Measurements from ENCODE around the gene HOXA9.

Gene HOXA9

DNA sequence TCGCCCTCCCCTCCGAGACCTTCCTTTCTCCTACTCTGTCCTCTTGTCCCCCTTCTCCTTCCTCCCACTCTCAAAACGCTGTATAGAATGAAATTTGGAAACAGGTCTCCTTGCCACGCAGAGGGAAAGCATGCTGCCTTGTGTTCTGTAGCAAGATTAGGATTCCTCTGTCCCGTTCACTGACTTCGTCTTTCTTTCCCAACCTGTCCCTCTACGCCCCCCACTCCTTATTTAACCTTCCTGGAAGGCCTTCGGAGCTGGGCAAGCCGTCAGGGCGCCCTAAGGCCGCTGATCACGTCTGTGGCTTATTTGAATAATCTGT, 1.3 kb downstream of the HOXA9 start:
- Histone ChIP-seq H3K9me3 (ENCODE audit: control insufficient read depth in 5 of 5, low read length in 5 of 5) (no peaks in the 10 kb centered on the region), H3K4me3 (ENCODE audit: low read depth in 1 of 5, low read length in 5 of 5) (peak overlapping the region; percentile 80 to 84 (median 81)), H3K27me3 (ENCODE audit: control insufficient read depth in 5 of 5, insufficient read depth in 4 of 5, low read length in 5 of 5) (peaks cover 0 to 11% (median 0%) of the 10 kb centered on the region in 5 donors), H3K9ac (ENCODE audit: low read length in 5 of 5) (peak overlapping the region; percentile 6 to 89 (median 73)), H3K4me1 (ENCODE audit: control insufficient read depth in 5 of 5, insufficient read depth in 5 of 5, low read length in 5 of 5) (peaks cover 0 to 90% (median 86%) of the 10 kb centered on the region in 5 donors), H3K36me3 (ENCODE audit: control insufficient read depth in 5 of 5, insufficient read depth in 5 of 5, low read length in 5 of 5) (no peaks in the 10 kb centered on the region), H3K27ac (ENCODE audit: low read depth, low read length) (peak overlapping the region; percentile 98)

DNA sequence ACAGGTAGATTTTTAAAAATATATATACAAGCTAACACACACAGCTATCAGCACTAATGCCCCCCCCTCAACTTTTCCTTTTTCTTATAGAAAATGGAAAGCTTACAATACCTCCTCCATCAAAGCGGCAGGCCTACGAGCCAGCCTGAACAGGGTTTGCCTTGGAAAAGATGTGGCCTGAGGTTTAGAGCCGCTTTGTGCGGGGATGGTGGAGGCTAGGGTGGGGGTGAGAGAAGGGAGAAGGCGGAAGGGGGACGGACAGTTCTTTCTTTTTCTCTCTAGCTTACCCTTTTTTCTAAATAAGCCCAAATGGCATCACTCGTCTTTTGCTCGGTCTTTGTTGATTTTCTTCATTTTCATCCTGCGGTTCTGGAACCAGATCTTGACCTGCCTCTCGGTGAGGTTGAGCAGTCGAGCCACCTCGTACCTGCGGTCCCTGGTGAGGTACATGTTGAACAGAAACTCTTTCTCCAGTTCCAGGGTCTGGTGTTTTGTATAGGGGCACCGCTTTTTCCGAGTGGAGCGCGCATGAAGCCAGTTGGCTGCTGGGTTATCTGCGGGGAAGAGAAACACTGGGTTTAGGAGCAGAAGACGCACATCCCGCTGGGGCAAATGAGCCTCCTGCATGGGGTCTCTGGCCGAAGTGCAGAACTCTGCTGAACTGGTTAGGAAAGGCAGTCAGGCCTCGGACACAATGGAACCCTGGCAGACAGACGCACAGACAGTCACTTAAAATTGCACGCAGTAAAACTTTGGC, 1.9 kb downstream of the HOXA9 start:
- peak overlapping the region; percentile 6 to 89 (median 73) for H3K9ac ChIP-seq (ENCODE audit: low read length in 5 of 5)
- peaks cover 0 to 84% (median 81%) of the 10 kb centered on the region in 5 donors for H3K4me1 ChIP-seq (ENCODE audit: control insufficient read depth in 5 of 5, insufficient read depth in 5 of 5, low read length in 5 of 5)
- peak overlapping the region; percentile 80 to 84 (median 81) for H3K4me3 ChIP-seq (ENCODE audit: low read depth in 1 of 5, low read length in 5 of 5)
- H3K27me3 ChIP-seq (ENCODE audit: control insufficient read depth in 5 of 5, insufficient read depth in 4 of 5, low read length in 5 of 5), result peaks cover 0 to 10% (median 0%) of the 10 kb centered on the region in 5 donors
- peak overlapping the region; percentile 98 for H3K27ac ChIP-seq (ENCODE audit: low read depth, low read length)
- H3K9me3 ChIP-seq (ENCODE audit: control insufficient read depth in 5 of 5, low read length in 5 of 5), result no peaks in the 10 kb centered on the region
- H3K36me3 ChIP-seq (ENCODE audit: control insufficient read depth in 5 of 5, insufficient read depth in 5 of 5, low read length in 5 of 5), result no peaks in the 10 kb centered on the region

DNA sequence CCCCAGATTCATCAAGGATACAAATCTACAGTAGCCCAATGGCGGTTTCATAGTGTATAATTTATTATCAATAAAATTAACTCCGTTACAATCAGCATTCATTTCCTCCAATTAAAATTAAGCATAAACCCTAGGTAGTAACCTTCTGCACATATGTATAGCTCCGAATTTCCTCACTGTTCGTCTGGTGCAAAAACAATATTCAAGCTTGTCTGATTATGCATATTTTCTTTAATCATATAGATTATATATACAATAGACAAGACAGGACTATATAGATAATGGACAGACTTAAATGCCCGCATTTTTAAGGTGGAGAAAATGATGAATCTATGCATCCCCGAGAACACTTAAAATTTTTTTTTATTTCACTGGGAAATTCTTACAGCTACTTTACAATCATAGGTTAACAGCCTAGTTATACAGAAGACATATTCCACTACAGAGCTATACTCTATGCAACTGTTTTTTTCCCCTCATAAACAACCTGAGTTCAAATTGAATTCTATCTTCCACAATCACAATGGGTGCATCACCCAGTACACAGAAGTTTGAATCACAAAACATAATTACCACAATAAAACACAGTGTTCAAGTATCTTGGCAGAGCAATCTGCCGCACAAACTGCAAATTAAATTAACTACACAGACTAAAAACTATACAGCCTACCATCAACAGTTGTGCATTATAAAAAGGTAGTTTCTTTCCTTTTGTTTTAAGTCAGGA, 2.6 kb downstream of the HOXA9 start:
- H3K9ac ChIP-seq (ENCODE audit: low read length in 5 of 5), result peak overlapping the region in 2 of 5 donors; percentile 88 to 89
- H3K4me3 ChIP-seq (ENCODE audit: low read depth in 1 of 5, low read length in 5 of 5), result peak overlapping the region in 4 of 5 donors; percentile 80 to 84 (median 81)
- no peaks in the 10 kb centered on the region for H3K36me3 ChIP-seq (ENCODE audit: control insufficient read depth in 5 of 5, insufficient read depth in 5 of 5, low read length in 5 of 5)
- no peaks in the 10 kb centered on the region for H3K9me3 ChIP-seq (ENCODE audit: control insufficient read depth in 5 of 5, low read length in 5 of 5)
- peaks cover 0 to 77% (median 73%) of the 10 kb centered on the region in 5 donors for H3K4me1 ChIP-seq (ENCODE audit: control insufficient read depth in 5 of 5, insufficient read depth in 5 of 5, low read length in 5 of 5)
- H3K27me3 ChIP-seq (ENCODE audit: control insufficient read depth in 5 of 5, insufficient read depth in 4 of 5, low read length in 5 of 5), result peaks cover 0 to 8% (median 0%) of the 10 kb centered on the region in 5 donors
- peak overlapping the region; percentile 98 for H3K27ac ChIP-seq (ENCODE audit: low read depth, low read length)

DNA sequence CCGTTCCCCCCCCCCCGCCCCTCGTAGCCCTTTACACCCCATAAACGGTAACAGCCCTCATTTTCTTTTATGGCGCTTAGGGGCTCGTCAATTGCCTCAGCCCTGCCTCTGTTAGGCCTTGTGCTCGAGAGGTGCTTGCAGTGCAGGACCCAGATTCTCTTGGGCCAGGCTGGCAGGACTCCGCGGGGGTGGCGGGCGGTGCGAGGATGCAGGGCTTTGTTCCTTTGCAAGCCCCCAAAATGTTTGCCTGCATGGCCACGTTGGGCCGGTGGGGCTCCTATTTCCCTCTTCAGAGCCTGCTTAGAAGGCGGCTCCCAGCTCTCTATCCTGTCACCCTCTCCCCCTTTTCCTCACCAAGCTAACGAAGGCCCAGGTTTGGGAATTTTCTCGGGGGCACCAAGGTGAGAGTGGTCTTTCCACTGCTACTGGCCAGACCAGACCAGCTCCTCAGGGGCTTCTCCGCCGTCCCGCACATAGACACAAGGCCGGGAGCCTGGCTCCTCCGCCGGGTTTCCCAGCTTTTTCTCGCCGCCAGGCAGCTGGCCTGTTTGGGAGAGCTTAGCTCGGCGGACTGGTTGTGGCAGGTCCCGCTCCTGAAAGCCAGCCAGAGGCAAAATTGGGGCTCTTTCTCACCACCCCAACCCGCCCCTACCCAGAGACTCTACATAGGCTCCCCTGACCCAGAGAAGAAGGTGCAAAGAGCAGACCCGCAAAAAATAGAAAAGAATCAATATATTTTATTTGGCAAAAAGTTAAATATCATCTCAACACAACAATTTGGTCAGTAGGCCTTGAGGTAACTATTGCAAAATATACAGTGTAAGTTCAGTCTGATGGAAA, 3.4 kb downstream of the HOXA9 start:
- H3K4me3 ChIP-seq (ENCODE audit: low read depth in 1 of 5, low read length in 5 of 5), result peak overlapping the region in 3 of 5 donors; percentile 15 to 80 (median 29)
- H3K4me1 ChIP-seq (ENCODE audit: control insufficient read depth in 5 of 5, insufficient read depth in 5 of 5, low read length in 5 of 5), result peaks cover 0 to 74% (median 68%) of the 10 kb centered on the region in 5 donors
- H3K36me3 ChIP-seq (ENCODE audit: control insufficient read depth in 5 of 5, insufficient read depth in 5 of 5, low read length in 5 of 5), result no peaks in the 10 kb centered on the region
- H3K27ac ChIP-seq (ENCODE audit: low read depth, low read length), result peak overlapping the region; percentile 70
- H3K9me3 ChIP-seq (ENCODE audit: control insufficient read depth in 5 of 5, low read length in 5 of 5), result no peaks in the 10 kb centered on the region
- peaks cover 0 to 8% (median 0%) of the 10 kb centered on the region in 5 donors for H3K27me3 ChIP-seq (ENCODE audit: control insufficient read depth in 5 of 5, insufficient read depth in 4 of 5, low read length in 5 of 5)
- H3K9ac ChIP-seq (ENCODE audit: low read length in 5 of 5), result peak overlapping the region in 2 of 5 donors; percentile 88 to 89

DNA sequence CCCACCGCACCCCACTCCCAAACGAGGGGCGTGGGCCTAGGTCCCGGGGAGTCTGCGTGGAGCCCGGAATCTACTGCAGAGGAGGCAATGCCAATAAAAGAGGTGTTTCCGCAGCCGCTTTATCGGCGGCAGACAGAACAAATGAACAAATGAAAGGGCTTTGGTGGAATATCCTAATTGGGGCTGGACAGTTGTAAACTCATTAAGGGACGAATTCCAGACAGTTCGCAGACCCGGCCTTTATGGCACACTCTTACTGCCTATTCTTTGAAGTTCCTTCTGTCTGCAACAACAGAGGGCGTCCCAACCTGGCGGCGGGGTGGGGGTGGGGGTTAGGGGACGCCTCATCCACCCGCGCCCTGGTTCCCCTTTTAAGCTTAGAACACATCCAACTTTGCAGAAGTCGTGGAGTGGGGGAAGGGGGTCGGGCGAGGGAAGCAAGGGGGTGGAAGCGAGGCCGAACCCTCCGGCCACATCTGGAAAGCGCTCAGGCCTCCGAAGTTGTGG, 4.1 kb downstream of the HOXA9 start:
- Histone ChIP-seq H3K36me3 (ENCODE audit: control insufficient read depth in 5 of 5, insufficient read depth in 5 of 5, low read length in 5 of 5) (no peaks in the 10 kb centered on the region), H3K9ac (ENCODE audit: low read length in 5 of 5) (peak overlapping the region in 2 of 5 donors; percentile 53 to 76), H3K4me1 (ENCODE audit: control insufficient read depth in 5 of 5, insufficient read depth in 5 of 5, low read length in 5 of 5) (peaks cover 0 to 70% (median 63%) of the 10 kb centered on the region in 5 donors), H3K27me3 (ENCODE audit: control insufficient read depth in 5 of 5, insufficient read depth in 4 of 5, low read length in 5 of 5) (peaks cover 0 to 8% (median 0%) of the 10 kb centered on the region in 5 donors), H3K9me3 (ENCODE audit: control insufficient read depth in 5 of 5, low read length in 5 of 5) (no peaks in the 10 kb centered on the region), H3K4me3 (ENCODE audit: low read depth in 1 of 5, low read length in 5 of 5) (peak overlapping the region; percentile 65 to 86 (median 79)), H3K27ac (ENCODE audit: low read depth, low read length) (peak overlapping the region; percentile 69)

DNA sequence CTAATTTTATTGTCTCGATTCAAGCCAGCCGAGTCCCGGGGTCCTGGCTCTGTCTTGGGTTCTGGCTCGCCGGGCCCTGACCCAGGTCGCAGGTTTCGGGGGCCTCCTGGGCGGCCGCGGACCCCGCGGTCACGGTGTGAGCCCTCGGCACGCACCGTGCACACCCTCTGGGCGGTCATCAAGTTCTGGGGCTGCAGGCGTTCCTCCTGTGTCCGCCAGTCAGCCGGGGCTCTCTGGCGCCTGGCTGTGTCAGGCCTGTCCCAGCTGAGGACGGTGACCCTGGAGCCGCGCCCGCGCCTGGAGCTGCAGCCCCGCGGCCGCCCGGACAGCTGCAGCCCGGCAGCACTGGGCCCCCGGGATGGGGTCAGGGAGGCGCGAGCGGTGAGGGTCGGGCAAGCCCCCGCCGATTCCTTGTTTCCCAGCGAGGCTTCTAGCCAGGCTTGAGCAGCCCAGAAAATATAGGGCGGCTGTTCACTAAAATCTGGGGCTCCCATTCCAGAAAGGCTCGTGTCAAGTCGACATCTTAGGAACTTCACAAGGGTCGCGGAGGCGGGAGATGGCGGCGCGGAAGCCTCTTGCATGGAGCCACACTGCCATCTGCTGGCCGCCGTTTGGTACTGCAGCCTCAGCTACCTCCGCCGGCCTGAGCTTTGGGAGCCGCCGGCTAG, 4.7 kb downstream of the HOXA9 start:
- H3K4me1 ChIP-seq (ENCODE audit: control insufficient read depth in 5 of 5, insufficient read depth in 5 of 5, low read length in 5 of 5), result peaks cover 0 to 70% (median 62%) of the 10 kb centered on the region in 5 donors
- peak overlapping the region; percentile 59 to 86 (median 79) for H3K4me3 ChIP-seq (ENCODE audit: low read depth in 1 of 5, low read length in 5 of 5)
- peaks cover 0 to 8% (median 0%) of the 10 kb centered on the region in 5 donors for H3K27me3 ChIP-seq (ENCODE audit: control insufficient read depth in 5 of 5, insufficient read depth in 4 of 5, low read length in 5 of 5)
- H3K9me3 ChIP-seq (ENCODE audit: control insufficient read depth in 5 of 5, low read length in 5 of 5), result no peaks in the 10 kb centered on the region
- peak overlapping the region; percentile 69 for H3K27ac ChIP-seq (ENCODE audit: low read depth, low read length)
- H3K36me3 ChIP-seq (ENCODE audit: control insufficient read depth in 5 of 5, insufficient read depth in 5 of 5, low read length in 5 of 5), result no peaks in the 10 kb centered on the region
- peak overlapping the region in 4 of 5 donors; percentile 37 to 76 (median 58) for H3K9ac ChIP-seq (ENCODE audit: low read length in 5 of 5)

DNA sequence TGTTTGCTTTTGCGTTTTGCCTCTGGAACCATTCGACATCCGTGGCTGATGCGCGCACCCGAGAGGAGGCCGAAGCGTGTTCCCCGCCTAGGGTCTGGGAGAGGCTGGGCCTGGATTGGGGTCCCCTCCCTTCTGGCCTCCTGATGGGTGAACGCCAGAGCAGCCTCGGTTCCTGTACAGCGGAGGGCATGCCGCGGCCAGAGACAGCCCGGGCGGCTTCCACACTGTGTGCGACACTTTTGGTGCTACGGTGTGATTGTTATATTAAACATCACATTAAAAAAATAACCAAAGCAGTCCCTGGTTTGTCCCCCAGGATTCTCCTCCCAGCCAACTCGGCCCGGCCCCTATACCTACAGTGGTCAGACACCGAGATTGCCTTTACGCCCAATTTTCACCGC, 5.2 kb downstream of the HOXA9 start:
- H3K27me3 ChIP-seq (ENCODE audit: control insufficient read depth in 5 of 5, insufficient read depth in 4 of 5, low read length in 5 of 5), result peaks cover 0 to 13% (median 0%) of the 10 kb centered on the region in 5 donors
- no peaks in the 10 kb centered on the region for H3K36me3 ChIP-seq (ENCODE audit: control insufficient read depth in 5 of 5, insufficient read depth in 5 of 5, low read length in 5 of 5)
- H3K4me1 ChIP-seq (ENCODE audit: control insufficient read depth in 5 of 5, insufficient read depth in 5 of 5, low read length in 5 of 5), result peaks cover 0 to 70% (median 63%) of the 10 kb centered on the region in 5 donors
- peak overlapping the region; percentile 69 for H3K27ac ChIP-seq (ENCODE audit: low read depth, low read length)
- peak overlapping the region in 4 of 5 donors; percentile 37 to 72 (median 58) for H3K9ac ChIP-seq (ENCODE audit: low read length in 5 of 5)
- peak overlapping the region; percentile 44 to 86 (median 79) for H3K4me3 ChIP-seq (ENCODE audit: low read depth in 1 of 5, low read length in 5 of 5)
- H3K9me3 ChIP-seq (ENCODE audit: control insufficient read depth in 5 of 5, low read length in 5 of 5), result no peaks in the 10 kb centered on the region

DNA sequence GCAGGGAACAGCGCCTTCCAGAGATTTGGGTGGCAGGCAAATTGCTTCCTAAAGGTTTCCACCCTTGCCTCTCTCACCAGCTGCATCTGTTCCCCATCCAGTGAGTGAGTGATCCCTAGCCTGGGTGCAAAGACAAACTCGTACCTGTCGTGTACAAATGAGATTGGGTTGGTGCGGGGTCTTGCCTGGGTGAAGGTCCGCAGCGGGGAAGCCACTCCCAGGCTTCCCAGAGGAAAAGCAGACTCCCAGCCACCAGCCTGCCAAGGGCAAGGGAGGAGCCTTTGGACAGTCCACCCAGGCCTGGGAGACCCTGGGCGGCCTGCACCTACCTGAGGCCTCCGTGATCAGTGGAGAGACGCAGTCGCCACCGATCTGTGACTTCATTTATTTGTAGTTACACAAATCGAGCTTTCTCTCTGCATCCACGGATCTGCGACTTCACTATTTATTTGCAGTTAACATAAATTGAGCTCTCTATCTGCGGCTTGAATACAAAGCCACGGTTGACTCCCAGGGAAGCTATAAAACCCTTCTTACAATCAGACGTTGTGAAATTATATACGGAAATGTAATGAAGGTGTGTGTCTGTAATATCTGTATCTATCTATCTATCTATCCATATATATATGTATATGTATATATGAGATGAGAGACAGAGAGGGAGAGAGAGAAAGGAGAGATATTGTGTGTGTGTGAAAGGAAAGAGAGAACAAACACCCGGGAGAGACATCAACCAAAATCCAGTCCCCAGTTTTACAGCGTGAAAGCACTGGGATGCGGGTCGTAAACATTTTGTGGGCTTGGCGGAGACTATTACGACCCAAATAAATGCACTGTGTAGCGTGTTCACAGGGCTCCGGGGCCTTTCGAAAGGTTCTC, 5.8 kb downstream of the HOXA9 start:
- H3K9ac ChIP-seq (ENCODE audit: low read length in 5 of 5), result peak overlapping the region in 2 of 5 donors; percentile 53 to 72
- peaks cover 0 to 68% (median 61%) of the 10 kb centered on the region in 5 donors for H3K4me1 ChIP-seq (ENCODE audit: control insufficient read depth in 5 of 5, insufficient read depth in 5 of 5, low read length in 5 of 5)
- no peaks in the 10 kb centered on the region for H3K36me3 ChIP-seq (ENCODE audit: control insufficient read depth in 5 of 5, insufficient read depth in 5 of 5, low read length in 5 of 5)
- peaks cover 0 to 13% (median 0%) of the 10 kb centered on the region in 5 donors for H3K27me3 ChIP-seq (ENCODE audit: control insufficient read depth in 5 of 5, insufficient read depth in 4 of 5, low read length in 5 of 5)
- no peak overlapping the region for H3K27ac ChIP-seq (ENCODE audit: low read depth, low read length)
- H3K9me3 ChIP-seq (ENCODE audit: control insufficient read depth in 5 of 5, low read length in 5 of 5), result no peaks in the 10 kb centered on the region
- H3K4me3 ChIP-seq (ENCODE audit: low read depth in 1 of 5, low read length in 5 of 5), result peak overlapping the region in 4 of 5 donors; percentile 74 to 86 (median 80)
